Measurements from ENCODE around the gene CCN5. TPM values are rescaled to one million over a fixed set of nuclear protein-coding genes. Genes with fewer than 3 reads are reported as not detected.

The CCN5 gene
- total RNA-seq, 2 experiments from 2014 or later = not detected

- CTCF ChIA-PET (ENCODE audit: unreplicated experiment) = no interaction called here
- Histone ChIP-seq H3K4me3 (ENCODE audit: low read depth, low read length, poor library complexity, severe bottlenecking) (no peak overlapping the region), H3K27ac (ENCODE audit: low read depth, low read length, poor library complexity, severe bottlenecking) (no peak overlapping the region), H3K9me2 (ENCODE audit: insufficient read depth, low read length) (no peaks in the 10 kb centered on the region), H3K36me3 (ENCODE audit: insufficient read depth, low read length) (no peaks in the 10 kb centered on the region; the same call in 1 of the 2 replicates), H3K9me3 (ENCODE audit: low read length) (peaks cover 7% of the 10 kb centered on the region; the same call in 1 of the 2 replicates), H3K79me2 (ENCODE audit: insufficient read depth, low read depth, low read length) (no peaks in the 10 kb centered on the region), H3K4me2 (ENCODE audit: low read length) (no peak overlapping the region), H4K20me1 (ENCODE audit: insufficient read depth, low read length) (no peaks in the 10 kb centered on the region), H2AFZ (ENCODE audit: low read length) (peak overlapping the region; percentile 21; the same call in 1 of the 2 replicates), H3K4me1 (ENCODE audit: insufficient read depth, low read length, poor library complexity, severe bottlenecking) (peaks cover 11% of the 10 kb centered on the region)
- no peak for TF ChIP-seq CTCF (conservative IDR thresholded peaks at IDR 0.05; ENCODE audit: low read length)
- TF ChIP-seq EZH2phosphoT487 (IDR thresholded peaks at IDR 0.05; ENCODE audit: borderline replicate concordance, low read depth, low read length) = no peak
- no peak for DNase-seq (ENCODE audit: low spot score)
- no TSS peak for BruUV-seq (replicated peaks)
- POLR2A ChIA-PET = no interaction called here
- intact Hi-C loops (cut with micrococcal nuclease; ENCODE audit: unreplicated experiment) = no loop called here
Measured at GRCh38 chr20:44694159-44694558, 21.0 kb upstream of the CCN5 start.

- no peaks in the 10 kb centered on the region for H3K9me2 ChIP-seq (ENCODE audit: insufficient read depth, low read length)
- H2AFZ ChIP-seq (ENCODE audit: low read length) = no peak overlapping the region
- H3K79me2 ChIP-seq (ENCODE audit: insufficient read depth, low read depth, low read length) = no peaks in the 10 kb centered on the region
- POLR2A ChIA-PET = interaction anchor here (0.5 kb wide), 1 partner anchor 109 kb away, joined by 3 read pairs; no protein-coding TSS in a partner anchor
- H3K4me1 ChIP-seq (ENCODE audit: insufficient read depth, low read length, poor library complexity, severe bottlenecking) = peaks cover 11% of the 10 kb centered on the region
- intact Hi-C loops (cut with micrococcal nuclease; ENCODE audit: unreplicated experiment) = no loop called here
- DNase-seq (ENCODE audit: low spot score) = no peak
- no peak for TF ChIP-seq EZH2phosphoT487 (IDR thresholded peaks at IDR 0.05; ENCODE audit: borderline replicate concordance, low read depth, low read length)
- no peak for TF ChIP-seq CTCF (conservative IDR thresholded peaks at IDR 0.05; ENCODE audit: low read length)
- H3K4me2 ChIP-seq (ENCODE audit: low read length) = no peak overlapping the region
- no TSS peak for BruUV-seq (replicated peaks)
- CTCF ChIA-PET (ENCODE audit: unreplicated experiment) = no interaction called here
- no peaks in the 10 kb centered on the region; the same call in 1 of the 2 replicates for H3K36me3 ChIP-seq (ENCODE audit: insufficient read depth, low read length)
- no peak overlapping the region for H3K27ac ChIP-seq (ENCODE audit: low read depth, low read length, poor library complexity, severe bottlenecking)
- H4K20me1 ChIP-seq (ENCODE audit: insufficient read depth, low read length) = no peaks in the 10 kb centered on the region
- H3K4me3 ChIP-seq (ENCODE audit: low read depth, low read length, poor library complexity, severe bottlenecking) = no peak overlapping the region
- H3K9me3 ChIP-seq (ENCODE audit: low read length) = peaks cover 7% of the 10 kb centered on the region; the same call in 1 of the 2 replicates
Measured at GRCh38 chr20:44695295-44695673, 19.9 kb upstream of the CCN5 start.

- Histone ChIP-seq H3K9me2 (ENCODE audit: insufficient read depth, low read length) (no peaks in the 10 kb centered on the region), H4K20me1 (ENCODE audit: insufficient read depth, low read length) (no peaks in the 10 kb centered on the region), H3K4me1 (ENCODE audit: insufficient read depth, low read length, poor library complexity, severe bottlenecking) (peaks cover 11% of the 10 kb centered on the region), H3K27ac (ENCODE audit: low read depth, low read length, poor library complexity, severe bottlenecking) (no peak overlapping the region), H3K36me3 (ENCODE audit: insufficient read depth, low read length) (no peaks in the 10 kb centered on the region; the same call in 1 of the 2 replicates), H3K9me3 (ENCODE audit: low read length) (peaks cover 7% of the 10 kb centered on the region; the same call in 1 of the 2 replicates), H3K4me3 (ENCODE audit: low read depth, low read length, poor library complexity, severe bottlenecking) (no peak overlapping the region), H2AFZ (ENCODE audit: low read length) (no peak overlapping the region), H3K4me2 (ENCODE audit: low read length) (no peak overlapping the region), H3K79me2 (ENCODE audit: insufficient read depth, low read depth, low read length) (no peaks in the 10 kb centered on the region)
- intact Hi-C loops (cut with micrococcal nuclease; ENCODE audit: unreplicated experiment) = no loop called here
- ChIA-PET POLR2A (interaction anchor here (0.6 to 0.8 kb wide), 2 partner anchors 10 to 14 kb away, joined by 3 to 7 read pairs; no protein-coding TSS in a partner anchor), CTCF (ENCODE audit: unreplicated experiment) (no interaction called here)
- no peak for TF ChIP-seq CTCF (conservative IDR thresholded peaks at IDR 0.05; ENCODE audit: low read length)
- TF ChIP-seq EZH2phosphoT487 (IDR thresholded peaks at IDR 0.05; ENCODE audit: borderline replicate concordance, low read depth, low read length) = no peak
- BruUV-seq (replicated peaks) = no TSS peak
- no peak for DNase-seq (ENCODE audit: low spot score)
Measured at GRCh38 chr20:44695674-44696300, 19.4 kb upstream of the CCN5 start.
